Testis (tissue), 2 donors: ENCODE data around the gene CLK2.

Experiments used
- CTCF ChIP-seq, 3 experiments: fragments of 450-650 bp in 2 of 3; fragments of 200-600 bp in 1 of 3; sonication (generic) in 1 of 3; IDR thresholded peaks; one replicate each; pipeline ENCODE4 v1.5.1; 2016 to 2019; ENCODE audit warnings: antibody characterized with exemption in 3 of 3, mild to moderate bottlenecking in 2 of 3, moderate library complexity in 1 of 3
- POLR2A ChIP-seq: fragments of 450-650 bp; IDR thresholded peaks from one replicate; pipeline ENCODE4 v1.6.1; 2017; ENCODE audit warnings: antibody characterized with exemption, mild to moderate bottlenecking, moderate library complexity

GRCh38 chr1:155285063-155285462 is 11.8 kb upstream of the CLK2 start:
- TF ChIP-seq CTCF (IDR thresholded peaks at IDR 0.05) (no peak), POLR2A (no peak)
